UCSD-AML1 (cell line): ENCODE measurements around the gene CA10.

Experiments
- DNase-seq: peaks from one replicate; lab custom pipeline; 2025; ENCODE audit not compliant: unreplicated experiment; lab: John Stamatoyannopoulos, UW

The CA10 gene

GRCh38 chr17:51890710-51891109 lies 267.8 kb downstream of the CA10 start:
- no peak for DNase-seq

- DNase-seq: no peak
Observed at GRCh38 chr17:51888816-51889215, 269.7 kb downstream of the CA10 start.

GRCh38 chr17:51876986-51877385 lies 281.5 kb downstream of the CA10 start:
- no peak for DNase-seq

- DNase-seq: no peak
Observed at GRCh38 chr17:51873302-51873701, 285.2 kb downstream of the CA10 start.

GRCh38 chr17:51869387-51869786 lies 289.1 kb downstream of the CA10 start:
- no peak for DNase-seq

- no peak for DNase-seq
Observed at GRCh38 chr17:51860954-51861561, 297.5 kb downstream of the CA10 start.

GRCh38 chr17:51857052-51857597 lies 301.4 kb downstream of the CA10 start:
- no peak for DNase-seq

- DNase-seq: no peak
Observed at GRCh38 chr17:51855806-51856205, 302.7 kb downstream of the CA10 start.

- no peak for DNase-seq
Observed at GRCh38 chr17:51853857-51854256, 304.7 kb downstream of the CA10 start.

- no peak for DNase-seq
Observed at GRCh38 chr17:51852603-51853002, 305.9 kb downstream of the CA10 start.

GRCh38 chr17:51850201-51850600 lies 308.3 kb downstream of the CA10 start:
- no peak for DNase-seq

GRCh38 chr17:51848451-51848850 lies 310.1 kb downstream of the CA10 start:
- no peak for DNase-seq

- no peak for DNase-seq
Observed at GRCh38 chr17:51846566-51846965, 311.9 kb downstream of the CA10 start.

- DNase-seq: no peak
Observed at GRCh38 chr17:51845776-51846175, 312.7 kb downstream of the CA10 start.

GRCh38 chr17:51842763-51843162 lies 315.8 kb downstream of the CA10 start:
- no peak for DNase-seq

GRCh38 chr17:51841669-51842068 lies 316.8 kb downstream of the CA10 start:
- no peak for DNase-seq

- DNase-seq: no peak
Observed at GRCh38 chr17:51840688-51841087, 317.8 kb downstream of the CA10 start.

GRCh38 chr17:51833620-51834019 lies 324.9 kb downstream of the CA10 start:
- DNase-seq: no peak

GRCh38 chr17:51833045-51833444 lies 325.5 kb downstream of the CA10 start:
- DNase-seq: no peak

- DNase-seq: no peak
Observed at GRCh38 chr17:51830886-51831285, 327.6 kb downstream of the CA10 start.

GRCh38 chr17:51830451-51830850 lies 328.1 kb downstream of the CA10 start:
- no peak for DNase-seq

- no peak for DNase-seq
Observed at GRCh38 chr17:51828901-51829300, 329.6 kb downstream of the CA10 start.

GRCh38 chr17:51827140-51827539 lies 331.4 kb downstream of the CA10 start:
- no peak for DNase-seq
